ENCODE results near the gene PDYN.
A peak's percentile ranks its signal among the peaks of the same experiment; 100 is the strongest.
"Not testable (repeated sequence)": the region's sequence is repeated elsewhere in the genome, so short reads cannot be mapped to it uniquely, and the experiment has no call there.

Gene PDYN

DNA sequence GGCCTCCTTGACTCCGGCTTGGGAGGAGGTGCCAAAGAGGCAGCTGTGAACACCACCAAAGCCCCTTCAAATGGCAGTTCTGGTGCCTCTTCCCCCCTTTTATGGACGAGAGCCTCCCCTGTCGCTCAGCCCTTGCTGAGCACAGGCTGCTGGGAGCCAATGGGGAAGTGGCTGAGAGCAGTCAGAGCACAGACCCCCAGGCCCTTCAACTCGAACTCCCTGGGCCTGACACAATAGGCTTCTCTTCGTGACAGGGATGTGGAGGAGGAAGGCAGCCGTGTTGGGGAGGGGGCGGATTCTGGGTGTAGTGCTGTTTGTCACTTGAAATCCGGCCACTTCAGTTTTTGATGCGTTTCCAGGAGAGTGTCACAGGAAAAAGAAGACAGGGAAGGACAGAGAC, at the start of gene PDYN:
Gene PDYN, minus strand, starts transcription at position 73 of the 400 bp plus-strand sequence. CDS start 10,974 bp downstream, outside the sequence.
- no peak for DNase-seq (ENCODE audit: low spot score)

DNA sequence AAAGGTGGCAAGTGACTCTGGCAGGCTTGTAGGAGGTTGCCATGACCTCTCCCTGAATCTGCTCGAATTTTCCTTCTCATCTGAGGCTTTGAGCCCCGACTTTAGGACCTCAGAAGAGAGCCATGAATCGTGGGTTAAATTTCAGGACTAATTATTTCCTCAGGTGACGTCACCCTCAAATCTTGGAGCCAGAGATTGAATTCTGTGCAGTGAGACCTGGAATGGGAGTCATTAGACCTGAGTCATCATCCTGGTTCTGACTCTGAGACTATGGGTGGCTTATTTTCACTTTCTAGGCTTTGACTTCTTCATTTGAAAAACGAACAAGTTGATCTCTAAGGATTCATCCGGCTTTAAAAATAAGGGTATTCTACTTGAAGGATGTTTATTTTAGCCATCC, 48.5 kb upstream of the PDYN start:
- DNase-seq (ENCODE audit: low spot score) = no peak

DNA sequence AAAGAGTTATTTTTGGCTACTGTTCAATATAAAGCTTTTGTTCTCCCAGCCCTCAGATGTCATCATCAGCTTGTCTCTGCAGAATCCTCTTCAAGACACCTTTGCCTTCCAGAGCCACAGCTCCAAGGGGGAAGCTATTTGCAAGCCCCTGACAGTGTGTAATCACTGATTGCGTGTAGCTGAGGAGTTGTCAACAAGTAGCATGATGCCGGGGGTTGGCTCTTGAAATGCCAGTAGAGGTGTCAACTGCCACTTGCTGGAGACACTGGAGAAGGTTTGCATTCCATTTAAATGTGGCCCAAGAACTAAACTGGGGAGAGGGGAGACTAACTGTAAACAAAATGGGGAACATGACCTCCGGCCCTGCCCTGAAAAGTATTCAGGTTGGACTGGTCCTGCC, 44.3 kb upstream of the PDYN start:
- DNase-seq (ENCODE audit: low spot score) = no peak

DNA sequence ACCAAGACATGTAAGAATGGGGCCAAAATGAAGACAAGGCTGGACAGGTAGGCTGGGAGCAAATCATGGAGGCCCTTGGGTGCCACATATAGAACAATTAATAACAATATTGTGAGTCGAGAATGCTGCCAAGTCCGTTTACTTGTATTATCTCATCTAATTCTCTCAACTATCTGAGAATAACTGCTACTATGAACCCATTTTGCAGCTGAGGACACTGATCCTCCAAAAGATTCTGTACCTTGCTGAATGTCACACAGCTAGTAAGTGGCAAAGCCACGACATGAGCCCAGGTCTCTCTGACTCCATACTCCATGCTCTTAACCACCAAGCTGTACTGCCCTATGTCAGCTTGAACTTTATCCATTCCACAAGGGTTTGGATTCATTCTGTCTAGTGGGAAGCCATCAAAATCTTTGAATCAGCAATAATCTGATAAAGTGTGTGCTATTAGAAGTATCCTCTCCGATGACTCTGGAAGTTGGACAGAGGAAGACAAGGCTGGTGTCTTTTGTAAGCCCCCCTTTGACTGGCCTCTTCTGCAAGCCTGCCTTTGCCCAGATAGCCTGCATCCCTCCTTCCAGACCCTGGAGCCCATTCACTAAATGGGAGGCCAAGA, 43.5 kb upstream of the PDYN start:
- no peak for DNase-seq (ENCODE audit: low spot score)

- not testable (repeated sequence) for DNase-seq (ENCODE audit: low spot score)
Measured at GRCh38 chr20:2036357-2036756, 42.5 kb upstream of the PDYN start.

- DNase-seq (ENCODE audit: low spot score) = no peak
Measured at GRCh38 chr20:2032168-2032567, 38.3 kb upstream of the PDYN start.

- no peak for DNase-seq (ENCODE audit: low spot score)
Measured at GRCh38 chr20:2026514-2026913, 32.7 kb upstream of the PDYN start.

DNA sequence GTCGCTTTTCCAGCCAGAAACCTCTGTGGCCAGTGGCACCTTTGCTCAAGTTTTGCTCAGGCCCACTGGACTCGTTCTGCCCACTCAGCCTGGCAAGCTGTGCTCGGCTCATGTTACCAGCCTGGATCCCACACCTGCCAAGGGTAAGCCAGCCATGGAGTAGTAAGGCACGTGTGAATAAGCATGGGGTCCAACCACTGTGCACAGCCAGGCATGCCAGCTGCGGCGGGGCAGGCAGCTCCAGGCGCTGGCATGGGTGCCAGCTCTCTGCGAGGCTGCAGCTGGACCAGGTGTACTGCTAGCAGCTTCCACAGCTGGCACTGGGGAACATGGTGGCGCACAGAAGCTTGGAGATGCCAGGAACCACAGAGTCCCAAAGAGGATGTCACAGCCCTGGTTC, 32.1 kb upstream of the PDYN start:
- no peak for DNase-seq (ENCODE audit: low spot score)

DNA sequence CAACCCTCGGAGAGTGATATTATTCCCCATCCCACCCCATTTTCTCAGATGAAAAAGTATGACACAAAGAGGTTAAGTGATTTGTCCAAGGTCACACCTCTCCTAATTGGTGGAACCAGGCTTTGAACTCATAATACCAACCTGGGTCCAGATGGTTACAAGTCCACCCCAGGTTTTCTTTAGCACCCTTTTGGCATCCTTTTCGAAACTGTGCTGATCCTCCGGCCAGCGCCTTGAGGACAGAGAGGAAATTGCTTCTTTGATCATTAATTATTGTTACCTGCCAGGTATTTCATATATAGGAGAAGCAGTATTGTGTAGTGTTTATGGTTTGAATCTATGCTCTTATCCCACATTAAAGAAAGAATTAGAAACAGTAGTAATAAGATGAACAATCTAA, 29.3 kb upstream of the PDYN start:
- no peak for DNase-seq (ENCODE audit: low spot score)

DNA sequence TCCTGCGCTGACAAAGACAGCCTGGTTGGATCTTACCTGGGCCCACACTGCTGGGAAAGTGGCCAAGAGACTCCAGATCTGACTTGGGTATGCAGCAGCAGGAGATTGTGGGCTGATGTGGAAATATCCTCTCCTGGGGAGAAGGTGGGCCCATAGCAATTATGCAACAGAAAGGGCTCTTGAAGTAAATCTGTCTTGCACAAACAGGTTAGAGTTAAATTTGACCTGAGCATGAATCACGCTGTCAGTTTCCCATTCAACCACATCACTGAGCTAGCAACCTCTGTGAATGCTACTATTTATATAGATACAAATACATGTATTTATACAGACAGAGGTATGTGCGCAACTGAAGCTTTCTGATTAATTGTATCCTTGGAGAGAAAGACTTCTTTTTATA, 28.3 kb upstream of the PDYN start:
- DNase-seq (ENCODE audit: low spot score) = no peak

DNA sequence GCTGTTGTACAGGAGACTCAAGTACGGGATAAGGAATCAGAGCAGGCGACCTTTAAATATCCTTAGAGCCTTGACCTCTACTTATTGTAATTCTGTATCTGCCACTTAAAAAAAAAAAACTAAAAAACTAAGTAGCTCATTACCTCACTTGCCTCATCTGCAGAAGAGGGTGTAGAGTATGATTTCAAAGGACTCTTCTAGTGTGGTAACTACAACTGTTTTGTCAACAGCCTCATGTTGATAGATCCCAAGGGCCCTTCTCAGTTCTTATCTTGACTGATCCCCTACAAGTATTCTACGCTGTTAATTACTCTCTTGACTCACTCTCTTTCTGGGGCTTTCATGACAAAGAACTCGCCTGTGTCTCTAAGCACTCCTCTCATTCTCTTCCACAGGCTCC, 16.7 kb upstream of the PDYN start:
- DNase-seq (ENCODE audit: low spot score) = no peak

- DNase-seq (ENCODE audit: low spot score) = peak; percentile 37
Measured at GRCh38 chr20:2006452-2007361, 12.8 kb upstream of the PDYN start.

GRCh38 chr20:2005831-2006426, 12.1 kb upstream of the PDYN start:
- peak; percentile 44 for DNase-seq (ENCODE audit: low spot score)

DNA sequence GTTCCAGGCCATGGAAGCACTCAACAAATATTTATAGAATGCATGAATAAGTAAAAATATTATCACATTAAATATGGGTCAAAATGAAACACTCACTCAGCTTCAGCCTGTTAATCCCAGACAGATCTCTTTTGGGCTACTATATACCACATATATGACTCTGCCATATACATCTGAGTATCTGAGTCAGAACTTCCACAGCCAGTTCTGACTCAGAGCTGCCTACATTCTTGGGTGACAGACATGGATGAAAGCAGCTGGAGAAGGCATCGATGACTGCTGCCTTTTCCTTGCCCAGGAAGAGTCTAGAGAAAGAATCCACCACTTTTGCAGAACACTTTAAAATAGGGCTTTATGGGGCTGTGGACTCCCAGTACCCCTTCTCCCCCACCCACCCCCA, 11.5 kb upstream of the PDYN start:
- DNase-seq (ENCODE audit: low spot score) = no peak

GRCh38 chr20:2004171-2004570, 10.3 kb upstream of the PDYN start:
- no peak for DNase-seq (ENCODE audit: low spot score)

- no peak for DNase-seq (ENCODE audit: low spot score)
Measured at GRCh38 chr20:2002365-2002764, 8.5 kb upstream of the PDYN start.

GRCh38 chr20:2001119-2001518, 7.3 kb upstream of the PDYN start:
- DNase-seq (ENCODE audit: low spot score) = no peak

- DNase-seq (ENCODE audit: low spot score) = no peak
Measured at GRCh38 chr20:2000285-2000684, 6.4 kb upstream of the PDYN start.

DNA sequence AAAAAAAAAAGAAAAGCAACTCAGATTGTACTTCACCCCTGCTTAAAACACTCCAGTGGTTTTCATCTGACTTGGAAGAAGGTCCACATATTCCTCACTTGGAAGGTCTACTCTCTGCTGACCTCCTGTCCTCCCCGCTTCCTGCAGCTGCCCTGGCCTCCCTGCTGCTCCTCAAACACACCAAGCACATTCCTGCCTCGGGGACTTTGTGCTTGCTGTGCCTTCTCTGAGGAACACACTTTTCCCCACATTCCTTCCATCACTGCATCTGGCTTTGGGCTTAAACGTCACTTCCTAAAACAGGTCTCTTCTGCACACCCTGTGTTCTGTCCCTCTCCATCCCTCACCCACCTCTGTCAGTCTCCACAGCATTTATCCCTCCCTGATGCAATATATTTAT, 4.9 kb upstream of the PDYN start:
- DNase-seq (ENCODE audit: low spot score) = no peak

GRCh38 chr20:1998193-1998520, 4.3 kb upstream of the PDYN start:
- DNase-seq (ENCODE audit: low spot score) = no peak

GRCh38 chr20:1997483-1998192, 3.8 kb upstream of the PDYN start:
- no peak for DNase-seq (ENCODE audit: low spot score)

- DNase-seq (ENCODE audit: low spot score) = no peak
Measured at GRCh38 chr20:1995531-1996310, 1.9 kb upstream of the PDYN start.
